ENCODE data around the gene RP2. TPM values are rescaled to one million over a fixed set of nuclear protein-coding genes. Genes with fewer than 3 reads are reported as not detected.

The RP2 gene
- total RNA-seq, 1 experiment from 2014 or later: 5.1 TPM

DNA sequence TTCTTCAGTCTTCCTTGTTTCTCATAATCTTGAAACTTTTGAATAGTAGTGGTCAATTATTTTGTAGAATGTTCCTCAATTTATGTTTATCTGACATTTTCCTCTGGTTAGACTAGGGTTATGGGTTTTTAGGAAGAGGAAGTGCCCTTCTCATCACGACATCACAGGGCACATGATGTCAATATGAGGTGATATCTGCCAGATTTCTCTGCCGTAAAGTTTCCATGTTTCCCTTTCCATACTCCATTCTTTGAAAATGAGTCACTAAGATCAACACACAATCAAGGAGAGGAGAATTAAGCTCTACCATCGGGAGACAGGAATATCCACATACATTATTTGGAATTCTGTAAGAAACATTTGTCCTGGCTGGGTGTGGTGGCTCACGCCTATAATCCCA is 28.4 kb downstream of the RP2 start:
- no peak overlapping the region for H3K27ac Mint-ChIP-seq
- peaks cover 56 to 62% of the 10 kb centered on the region in 2 experiments for H3K9me3 Mint-ChIP-seq
- Histone ChIP-seq H3K27ac (ENCODE audit: insufficient read length, low read depth, low read length) (no peak overlapping the region), H3K14ac (ENCODE audit: insufficient read depth, low read length) (no peak overlapping the region), H3K23ac (ENCODE audit: insufficient read length, low read depth, low read length) (no peak overlapping the region), H3K23me2 (ENCODE audit: insufficient read length, low read depth, low read length, poor library complexity, severe bottlenecking) (no peaks in the 10 kb centered on the region), H4K5ac (ENCODE audit: insufficient read length, low read depth, low read length) (no peak overlapping the region), H3K4ac (ENCODE audit: low read depth, low read length) (no peak overlapping the region), H3K9me3 (ENCODE audit: control insufficient read depth, low read depth, low read length) (no peaks in the 10 kb centered on the region), H3K18ac (ENCODE audit: insufficient read length, low read depth, low read length) (no peak overlapping the region), H4K8ac (replicated peaks; ENCODE audit: insufficient read length, low read depth, low read length) (no peak overlapping the region), H2BK5ac (ENCODE audit: insufficient read length, low read length) (no peak overlapping the region), H3K79me1 (ENCODE audit: insufficient read depth, low read depth, low read length, poor library complexity, severe bottlenecking) (no peaks in the 10 kb centered on the region), H4K20me1 (ENCODE audit: control insufficient read depth, insufficient read depth, insufficient read length) (no peaks in the 10 kb centered on the region), H2BK120ac (ENCODE audit: low read depth, low read length, poor library complexity, severe bottlenecking) (no peak overlapping the region), H3K4me2 (ENCODE audit: insufficient read depth, insufficient read length, low read length) (no peak overlapping the region), H3K9ac (ENCODE audit: extremely low read depth, insufficient read length, low read length) (no peak overlapping the region), H3K79me2 (ENCODE audit: insufficient read depth, low read length) (no peaks in the 10 kb centered on the region), H2BK12ac (ENCODE audit: insufficient read length, low read depth, low read length) (no peak overlapping the region), H3K56ac (ENCODE audit: insufficient read length, low read depth, low read length) (no peak overlapping the region), H3K27me3 (ENCODE audit: insufficient read depth, low read length) (no peaks in the 10 kb centered on the region), H4K91ac (ENCODE audit: insufficient read length, low read depth, low read length) (no peak overlapping the region), H2BK15ac (ENCODE audit: low read depth, low read length) (no peak overlapping the region), H2AFZ (ENCODE audit: low read length) (no peak overlapping the region), H3T11ph (ENCODE audit: low read length) (no peak overlapping the region), H2BK20ac (ENCODE audit: low read depth, low read length, poor library complexity, severe bottlenecking) (no peak overlapping the region), H3K4me1 (ENCODE audit: insufficient read depth, low read length) (no peaks in the 10 kb centered on the region), H2AK5ac (ENCODE audit: insufficient read length, low read length) (no peak overlapping the region)
- DNase-seq: no peak
- H3K36me3 Mint-ChIP-seq (ENCODE audit: insufficient read depth in 1 of 3, low read depth in 3 of 3): peaks cover 8 to 25% (median 12%) of the 10 kb centered on the region in 3 experiments
- H3K4me1 Mint-ChIP-seq: no peaks in the 10 kb centered on the region
- WGBS (ENCODE audit: extremely low coverage, insufficient read length, low lambda C conversion rate): no CpG with 5 or more reads among the region's 4 CpGs
- no peak for TF ChIP-seq CTCF (conservative IDR thresholded peaks at IDR 0.05)
- no peaks in the 10 kb centered on the region for H3K27me3 Mint-ChIP-seq (ENCODE audit: low read depth)
- no peak overlapping the region for H3K4me3 Mint-ChIP-seq

Data from H9 (cell line).